ENCODE measurements around the gene RASA4. TPM values are rescaled to one million over a fixed set of nuclear protein-coding genes. Genes with fewer than 3 reads are reported as not detected.
"Not testable (repeated sequence)": the region's sequence is repeated elsewhere in the genome, so short reads cannot be mapped to it uniquely, and the experiment has no call there.

The RASA4 gene
- total RNA-seq, 2 experiments from 2014 or later: 26.6 to 27.8 TPM

GRCh38 chr7:102614873-102615272 is 1.7 kb downstream of the RASA4 start:
- H3K27ac Mint-ChIP-seq; H3K4me1 Mint-ChIP-seq; DNase-seq; H3K27me3 Mint-ChIP-seq; H3K9me3 Mint-ChIP-seq; CTCF ChIA-PET; H3K4me3 Mint-ChIP-seq; POLR2A ChIA-PET; H3K36me3 Mint-ChIP-seq (ENCODE audit: low read depth): not testable (repeated sequence)

DNA sequence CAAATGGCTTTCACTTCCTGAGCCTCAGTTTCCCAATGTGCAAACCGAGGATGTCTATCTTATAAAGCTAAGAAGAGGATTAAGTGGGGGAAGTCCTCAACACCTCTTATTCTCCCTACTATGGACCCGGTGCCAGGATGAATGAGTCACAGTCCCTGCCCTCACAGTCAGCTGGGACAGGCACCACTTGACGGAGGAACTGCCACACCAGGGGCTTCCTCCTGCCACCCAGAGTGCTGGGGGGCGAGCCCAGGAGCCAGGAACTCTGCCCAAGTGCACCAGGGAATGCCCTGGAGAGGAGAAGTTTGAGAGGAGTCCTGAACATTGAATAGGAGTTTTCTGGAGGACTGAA is 2.2 kb downstream of the RASA4 start:
- CTCF ChIA-PET; POLR2A ChIA-PET; H3K9me3 Mint-ChIP-seq; H3K27me3 Mint-ChIP-seq; H3K4me1 Mint-ChIP-seq; H3K27ac Mint-ChIP-seq; DNase-seq; H3K36me3 Mint-ChIP-seq (ENCODE audit: low read depth); H3K4me3 Mint-ChIP-seq: not testable (repeated sequence)

DNA sequence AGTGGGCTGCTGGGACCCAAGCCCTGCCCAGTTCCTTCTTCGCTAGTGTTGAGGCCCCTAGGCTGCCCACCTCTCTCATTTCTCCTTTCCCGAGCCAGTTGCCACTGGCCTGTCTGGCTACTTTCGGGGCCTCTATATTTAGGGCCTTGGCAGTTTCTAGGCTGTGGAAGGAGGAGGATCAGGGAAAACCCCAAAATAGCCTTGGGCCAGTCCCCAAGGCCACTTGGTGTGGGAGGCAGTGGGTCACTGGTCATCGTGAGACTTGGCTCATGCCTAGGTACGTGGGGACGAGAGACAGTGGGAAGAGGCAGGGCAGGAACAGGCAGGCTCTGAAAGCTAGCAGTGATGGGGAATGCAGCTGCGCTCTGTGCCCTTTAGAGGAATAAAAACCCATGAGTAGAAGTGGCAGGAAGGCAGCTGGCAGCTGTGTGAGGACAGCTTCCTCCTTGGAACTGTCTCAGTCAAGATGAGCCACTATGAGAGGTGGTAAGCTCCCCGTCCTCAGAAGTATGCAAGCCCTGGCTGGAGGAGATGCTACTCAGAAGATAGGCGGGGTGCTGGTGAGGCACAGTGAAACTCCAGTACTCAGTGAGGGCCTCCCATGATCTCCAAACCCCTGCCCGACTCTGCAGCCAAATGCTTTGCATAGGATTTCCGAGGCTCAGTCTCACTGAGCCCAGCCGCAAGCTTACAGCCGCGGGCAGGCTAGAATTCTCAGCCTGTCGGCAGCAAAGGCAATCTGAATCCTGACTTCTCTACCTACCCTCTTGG is 2.8 kb downstream of the RASA4 start:
- DNase-seq; CTCF ChIA-PET; H3K9me3 Mint-ChIP-seq; H3K27me3 Mint-ChIP-seq; H3K36me3 Mint-ChIP-seq (ENCODE audit: low read depth); POLR2A ChIA-PET; H3K4me3 Mint-ChIP-seq; H3K27ac Mint-ChIP-seq; H3K4me1 Mint-ChIP-seq: not testable (repeated sequence)

DNA sequence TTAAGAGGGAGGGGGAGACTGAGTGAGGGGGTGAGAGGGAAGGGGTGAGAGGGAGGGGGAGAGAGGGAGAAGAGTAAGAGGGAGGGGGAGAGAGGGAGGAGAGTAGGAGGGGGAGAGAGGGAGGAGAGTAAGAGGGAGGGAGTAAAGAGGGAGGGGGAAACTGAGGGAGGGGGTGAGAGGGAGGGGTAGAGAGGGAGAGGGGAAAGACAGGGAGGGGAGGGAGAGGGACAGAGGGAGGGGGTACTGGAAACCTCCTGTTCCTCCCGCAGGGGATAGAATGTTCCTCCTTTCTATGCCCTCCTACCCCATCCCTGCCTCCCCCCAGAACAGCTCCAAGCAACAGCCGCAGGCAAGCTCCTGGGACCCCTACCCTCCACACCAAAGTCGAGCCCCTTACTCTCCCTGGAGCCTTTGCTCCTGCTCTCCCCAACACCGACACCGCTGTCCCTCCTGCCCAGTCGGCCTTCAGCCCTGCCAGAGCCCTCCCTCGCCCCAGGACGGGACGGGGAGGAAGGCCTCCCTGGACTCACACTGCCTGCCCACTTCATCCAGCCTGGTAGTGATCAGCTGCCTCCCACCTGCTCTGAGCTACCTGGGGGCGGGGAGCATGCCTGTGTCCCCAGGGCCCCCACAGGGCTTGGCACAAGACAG is 4.8 kb downstream of the RASA4 start:
- CTCF ChIA-PET: not testable (repeated sequence)

GRCh38 chr7:102611013-102611674 is 5.4 kb downstream of the RASA4 start:
- H3K36me3 Mint-ChIP-seq (ENCODE audit: low read depth); CTCF ChIA-PET; DNase-seq: not testable (repeated sequence)

More for the DNA sequence above, 4.8 kb downstream of the RASA4 start:
- POLR2A ChIA-PET; H3K4me1 Mint-ChIP-seq; H3K9me3 Mint-ChIP-seq; H3K27me3 Mint-ChIP-seq; H3K4me3 Mint-ChIP-seq; H3K36me3 Mint-ChIP-seq (ENCODE audit: low read depth); DNase-seq; H3K27ac Mint-ChIP-seq: not testable (repeated sequence)

DNA sequence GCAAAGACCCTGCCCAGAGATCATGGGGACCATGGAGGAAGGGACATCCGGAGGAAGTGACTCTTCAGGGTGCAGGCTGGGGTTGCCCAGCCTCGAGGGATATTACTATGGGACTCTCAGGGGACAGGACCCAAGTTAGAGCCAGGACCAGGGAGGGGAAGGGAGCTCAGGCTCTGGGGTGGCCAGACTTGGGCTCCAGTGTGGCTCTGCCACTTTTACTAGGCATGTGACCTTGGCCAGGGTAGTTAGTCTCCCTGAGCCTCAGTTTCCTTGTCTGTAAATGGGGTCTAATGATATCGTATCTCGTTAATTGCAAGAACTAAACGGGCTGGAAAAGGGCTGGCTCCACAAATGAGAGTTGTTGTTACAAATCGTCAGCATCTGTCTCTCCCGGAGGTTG is 6.1 kb downstream of the RASA4 start:
- DNase-seq: not testable (repeated sequence)

More at GRCh38 chr7:102611013-102611674, 5.4 kb downstream of the RASA4 start:
- POLR2A ChIA-PET, H3K27ac Mint-ChIP-seq, H3K4me1 Mint-ChIP-seq, H3K27me3 Mint-ChIP-seq, H3K9me3 Mint-ChIP-seq, H3K4me3 Mint-ChIP-seq: not testable (repeated sequence)

DNA sequence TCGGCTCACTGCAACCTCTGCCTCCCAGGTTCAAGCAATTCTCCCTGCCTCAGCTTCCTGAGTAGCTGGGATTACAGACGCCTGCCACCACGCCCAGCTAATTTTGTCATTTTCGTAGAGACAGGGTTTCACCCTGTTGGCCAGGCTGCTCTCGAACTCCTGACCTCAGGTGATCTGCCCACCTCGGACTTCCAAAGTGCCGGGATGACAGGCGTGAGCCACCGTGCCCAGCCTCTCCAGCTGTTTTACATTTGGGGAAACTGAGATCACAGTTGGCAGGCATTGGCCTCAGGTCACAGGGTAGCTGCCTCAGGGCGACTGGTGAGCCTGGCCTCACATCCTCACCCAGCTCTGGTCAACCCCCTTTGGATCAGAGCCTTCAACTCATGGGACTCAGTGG is 6.8 kb downstream of the RASA4 start:
- CTCF ChIA-PET; H3K9me3 Mint-ChIP-seq; H3K36me3 Mint-ChIP-seq (ENCODE audit: low read depth); H3K27me3 Mint-ChIP-seq; DNase-seq; H3K27ac Mint-ChIP-seq; POLR2A ChIA-PET; H3K4me1 Mint-ChIP-seq; H3K4me3 Mint-ChIP-seq: not testable (repeated sequence)

More for the DNA sequence above, 6.1 kb downstream of the RASA4 start:
- H3K36me3 Mint-ChIP-seq (ENCODE audit: low read depth); H3K4me1 Mint-ChIP-seq; H3K4me3 Mint-ChIP-seq; CTCF ChIA-PET; H3K9me3 Mint-ChIP-seq; H3K27me3 Mint-ChIP-seq; H3K27ac Mint-ChIP-seq; POLR2A ChIA-PET: not testable (repeated sequence)

GRCh38 chr7:102606848-102607247 is 9.7 kb downstream of the RASA4 start:
- H3K36me3 Mint-ChIP-seq (ENCODE audit: low read depth); H3K9me3 Mint-ChIP-seq; H3K27me3 Mint-ChIP-seq; DNase-seq; POLR2A ChIA-PET; CTCF ChIA-PET; H3K4me1 Mint-ChIP-seq; H3K4me3 Mint-ChIP-seq; H3K27ac Mint-ChIP-seq: not testable (repeated sequence)

GRCh38 chr7:102604431-102605145 is 12.0 kb downstream of the RASA4 start:
- H3K9me3 Mint-ChIP-seq; CTCF ChIA-PET; H3K4me1 Mint-ChIP-seq; H3K27me3 Mint-ChIP-seq; POLR2A ChIA-PET; H3K4me3 Mint-ChIP-seq; H3K27ac Mint-ChIP-seq; DNase-seq; H3K36me3 Mint-ChIP-seq (ENCODE audit: low read depth): not testable (repeated sequence)

GRCh38 chr7:102602317-102602716 is 14.2 kb downstream of the RASA4 start:
- DNase-seq; H3K27ac Mint-ChIP-seq; CTCF ChIA-PET; POLR2A ChIA-PET; H3K36me3 Mint-ChIP-seq (ENCODE audit: low read depth); H3K9me3 Mint-ChIP-seq; H3K4me1 Mint-ChIP-seq; H3K27me3 Mint-ChIP-seq; H3K4me3 Mint-ChIP-seq: not testable (repeated sequence)

GRCh38 chr7:102599699-102600098 is 16.9 kb downstream of the RASA4 start:
- POLR2A ChIA-PET; H3K36me3 Mint-ChIP-seq (ENCODE audit: low read depth); DNase-seq; H3K4me3 Mint-ChIP-seq; CTCF ChIA-PET; H3K4me1 Mint-ChIP-seq; H3K9me3 Mint-ChIP-seq; H3K27ac Mint-ChIP-seq; H3K27me3 Mint-ChIP-seq: not testable (repeated sequence)

- CTCF ChIA-PET; H3K27me3 Mint-ChIP-seq; H3K36me3 Mint-ChIP-seq (ENCODE audit: low read depth); H3K9me3 Mint-ChIP-seq; H3K4me3 Mint-ChIP-seq; POLR2A ChIA-PET; H3K27ac Mint-ChIP-seq; H3K4me1 Mint-ChIP-seq; DNase-seq: not testable (repeated sequence)
Observed at GRCh38 chr7:102596036-102596435, 20.5 kb downstream of the RASA4 start.

- POLR2A ChIA-PET; DNase-seq; H3K36me3 Mint-ChIP-seq (ENCODE audit: low read depth); H3K27ac Mint-ChIP-seq; H3K4me1 Mint-ChIP-seq; H3K27me3 Mint-ChIP-seq; H3K4me3 Mint-ChIP-seq; H3K9me3 Mint-ChIP-seq; CTCF ChIA-PET: not testable (repeated sequence)
Observed at GRCh38 chr7:102593637-102594334, 22.8 kb downstream of the RASA4 start.

Data from activated CD4-positive, alpha-beta memory T cell treated with anti-CD3 and anti-CD28 coated beads, Interleukin-2, amount 10 ng/mL, durations not matched to agents 7 days and 5 days (primary cell).